Activated T-cell treated with anti-CD3 and anti-CD28 coated beads for 1 hour (primary cell): ENCODE measurements around the gene FCAR.
"Not testable (repeated sequence)": the region's sequence is repeated elsewhere in the genome, so short reads cannot be mapped to it uniquely, and the experiment has no call there.

Source experiments
- DNase-seq: peaks from one replicate; pipeline ENCODE4 v3.0.0-alpha.2; 2020; ENCODE audit warnings: low read depth

FCAR gene

DNA sequence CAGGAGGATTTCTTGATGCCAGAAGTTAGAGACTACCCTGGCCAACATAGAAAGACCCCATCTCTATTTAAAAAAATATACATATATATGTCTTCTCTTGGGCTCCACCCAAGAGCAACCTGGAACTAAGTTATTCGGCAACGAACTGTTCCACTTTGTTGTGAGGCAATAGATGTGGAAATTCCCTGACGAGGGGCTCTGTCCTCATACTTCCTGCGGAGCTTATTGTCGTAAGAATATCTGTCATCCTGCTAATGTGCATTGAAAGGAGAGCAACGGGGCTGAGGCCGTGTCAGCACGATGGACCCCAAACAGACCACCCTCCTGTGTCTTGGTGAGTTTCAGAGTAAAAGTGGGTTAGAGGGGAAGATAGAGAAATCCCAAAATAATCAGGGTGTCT is at the start of gene FCAR:
Gene FCAR (plus strand): TSS at position 246 of the 400 bp plus-strand sequence. CDS start 55 bp downstream, at position 301.
- no peak for DNase-seq

DNA sequence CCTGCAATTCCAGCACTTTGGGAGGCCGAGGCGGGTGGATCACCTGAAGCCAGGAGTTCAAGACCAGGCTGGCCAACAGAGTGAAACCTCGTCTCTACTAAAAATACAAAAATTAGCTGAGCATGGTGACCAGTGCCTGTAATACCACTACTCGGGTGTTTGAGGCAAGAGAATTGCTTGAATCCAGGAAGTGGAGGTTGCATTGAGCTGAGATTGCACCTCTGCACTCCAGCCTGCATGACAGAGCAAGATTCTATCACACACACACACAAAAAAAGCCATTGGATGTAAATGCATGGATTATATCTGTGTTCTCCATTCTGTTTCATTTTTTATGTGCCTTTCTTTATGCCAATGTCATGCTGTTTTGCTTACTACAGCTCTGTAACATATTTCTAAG is 49.6 kb upstream of the FCAR start:
- DNase-seq = not testable (repeated sequence)

DNA sequence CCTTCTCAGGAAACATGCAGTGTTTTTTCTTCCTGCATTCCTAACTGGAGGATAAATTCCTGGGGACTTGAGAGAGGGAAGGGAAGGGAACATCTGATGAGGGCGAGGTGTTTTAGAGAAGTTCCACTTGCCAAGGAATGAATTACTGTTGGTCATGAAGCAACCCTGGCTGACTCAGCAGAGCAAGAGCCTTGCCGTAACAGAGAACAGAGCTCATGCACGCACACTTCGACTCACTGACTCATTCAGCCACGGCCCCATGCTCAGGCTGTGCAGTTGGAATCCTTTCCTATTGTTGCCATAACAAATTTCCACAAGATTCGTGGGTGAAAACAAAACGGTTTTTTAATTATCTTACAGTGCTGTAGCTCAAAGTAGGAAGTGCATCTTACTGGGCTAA is 48.7 kb upstream of the FCAR start:
- not testable (repeated sequence) for DNase-seq

DNA sequence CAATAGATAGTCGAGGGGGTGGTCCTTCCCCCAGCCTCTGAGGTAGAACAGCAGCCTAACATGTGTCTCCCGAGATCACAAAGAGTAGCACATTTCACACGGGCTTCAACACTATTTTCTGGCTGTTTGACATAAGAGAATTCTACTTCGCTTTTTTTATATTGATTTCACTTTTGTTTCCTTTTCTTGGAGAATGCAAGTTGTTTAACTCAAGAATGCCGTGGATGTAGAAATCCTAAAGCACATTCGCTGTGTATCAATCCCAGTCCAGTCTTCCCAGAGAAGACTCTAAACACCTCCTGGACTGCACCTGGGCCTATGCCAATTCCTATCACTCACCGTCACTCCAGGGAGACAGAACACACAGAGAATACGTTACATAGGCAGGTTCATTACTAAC is 46.0 kb upstream of the FCAR start:
- DNase-seq = not testable (repeated sequence)

DNA sequence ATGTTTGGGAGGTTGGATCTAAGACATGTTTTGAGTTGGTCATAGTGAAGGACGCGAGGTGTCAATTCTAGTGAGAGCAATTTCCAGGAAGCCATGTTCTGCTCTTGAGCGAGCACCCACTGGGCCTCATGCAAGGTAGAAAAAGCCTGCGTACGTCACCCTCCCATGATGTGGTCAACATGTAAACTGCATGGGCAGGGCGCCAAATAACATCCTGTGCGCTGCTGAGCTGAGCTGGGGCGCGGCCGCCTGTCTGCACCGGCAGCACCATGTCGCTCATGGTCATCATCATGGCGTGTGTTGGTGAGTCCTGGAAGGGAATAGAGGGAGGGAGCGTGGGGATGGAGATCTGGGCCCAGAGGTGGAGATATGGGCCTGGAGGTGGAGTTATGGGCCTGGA is 41.5 kb upstream of the FCAR start, which contains the start of gene KIR2DS4:
Gene KIR2DS4 (plus strand): TSS at position 181 of the 400 bp plus-strand sequence.
- not testable (repeated sequence) for DNase-seq

DNA sequence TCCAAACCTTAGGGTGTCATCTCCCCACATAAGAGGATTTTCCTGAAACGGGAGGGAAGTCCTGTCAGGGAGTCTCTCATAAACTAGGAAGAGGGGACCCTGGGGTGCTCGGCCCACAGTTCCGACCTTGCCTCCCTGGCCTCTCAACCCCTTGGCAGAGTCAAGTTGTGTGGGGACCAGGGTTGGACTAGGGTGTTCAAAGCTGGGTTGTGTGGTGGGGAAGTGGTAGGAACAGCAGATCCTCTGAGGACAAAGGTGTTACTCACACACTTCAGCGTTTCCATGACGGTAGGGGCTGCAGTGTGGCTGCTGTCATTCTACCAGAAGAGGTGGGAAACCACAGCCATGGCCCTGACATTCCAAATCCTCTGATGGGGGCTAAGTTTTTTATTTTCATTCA is 38.9 kb upstream of the FCAR start:
- DNase-seq = not testable (repeated sequence)

DNA sequence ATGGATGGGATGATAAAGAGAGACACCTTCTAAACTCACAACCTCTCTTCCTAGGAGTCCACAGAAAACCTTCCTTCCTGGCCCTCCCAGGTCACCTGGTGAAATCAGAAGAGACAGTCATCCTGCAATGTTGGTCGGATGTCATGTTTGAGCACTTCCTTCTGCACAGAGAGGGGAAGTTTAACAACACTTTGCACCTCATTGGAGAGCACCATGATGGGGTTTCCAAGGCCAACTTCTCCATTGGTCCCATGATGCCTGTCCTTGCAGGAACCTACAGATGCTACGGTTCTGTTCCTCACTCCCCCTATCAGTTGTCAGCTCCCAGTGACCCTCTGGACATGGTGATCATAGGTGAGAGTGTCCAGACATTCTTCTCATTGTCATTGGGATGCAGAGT is 36.5 kb upstream of the FCAR start:
- not testable (repeated sequence) for DNase-seq

DNA sequence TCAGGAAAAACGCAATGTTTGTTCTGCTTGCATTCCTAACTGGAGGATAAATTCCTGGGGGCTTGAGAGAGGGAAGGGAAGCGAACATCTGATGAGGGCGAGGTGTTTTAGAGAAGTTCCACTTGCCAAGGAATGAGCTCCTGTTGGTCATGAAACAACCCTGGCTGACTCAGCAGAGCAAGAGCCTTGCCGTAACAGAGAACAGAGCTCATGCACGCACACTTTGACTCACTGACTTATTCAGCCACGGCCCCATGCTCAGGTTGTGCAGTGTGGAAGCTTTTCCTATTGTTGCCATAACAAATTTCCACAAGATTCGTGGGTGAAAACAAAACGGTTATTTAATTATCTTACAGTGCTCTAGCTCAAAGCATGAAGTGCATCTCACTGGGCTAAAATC is 30.9 kb upstream of the FCAR start:
- not testable (repeated sequence) for DNase-seq

DNA sequence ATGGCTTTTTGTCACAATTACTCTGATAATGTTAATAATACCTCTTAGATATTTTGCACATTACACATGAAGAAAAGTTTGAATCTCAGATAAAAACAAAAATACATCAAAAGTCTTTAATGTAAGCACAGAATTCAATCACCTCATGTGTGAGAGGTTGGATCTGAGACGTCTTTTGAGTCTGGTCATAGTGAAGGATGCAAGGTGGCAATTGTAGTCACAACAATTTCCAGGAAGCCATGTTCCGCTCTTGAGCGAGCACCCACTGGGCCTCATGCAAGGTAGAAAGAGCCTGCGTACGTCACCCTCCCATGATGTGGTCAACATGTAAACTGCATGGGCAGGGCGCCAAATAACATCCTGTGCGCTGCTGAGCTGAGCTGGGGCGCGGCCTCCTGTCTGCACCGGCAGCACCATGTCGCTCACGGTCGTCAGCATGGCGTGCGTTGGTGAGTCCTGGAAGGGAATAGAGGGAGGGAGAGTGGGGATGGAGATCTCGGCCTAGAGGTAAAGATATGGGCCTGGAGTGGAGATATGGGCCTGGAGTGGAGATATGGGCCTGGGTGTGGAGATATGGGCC is 23.9 kb upstream of the FCAR start, which contains the start of gene KIR3DL2:
Gene KIR3DL2 (plus strand): TSS at position 383 of the 580 bp plus-strand sequence. CDS start 33 bp downstream, at position 416.
- not testable (repeated sequence) for DNase-seq

DNA sequence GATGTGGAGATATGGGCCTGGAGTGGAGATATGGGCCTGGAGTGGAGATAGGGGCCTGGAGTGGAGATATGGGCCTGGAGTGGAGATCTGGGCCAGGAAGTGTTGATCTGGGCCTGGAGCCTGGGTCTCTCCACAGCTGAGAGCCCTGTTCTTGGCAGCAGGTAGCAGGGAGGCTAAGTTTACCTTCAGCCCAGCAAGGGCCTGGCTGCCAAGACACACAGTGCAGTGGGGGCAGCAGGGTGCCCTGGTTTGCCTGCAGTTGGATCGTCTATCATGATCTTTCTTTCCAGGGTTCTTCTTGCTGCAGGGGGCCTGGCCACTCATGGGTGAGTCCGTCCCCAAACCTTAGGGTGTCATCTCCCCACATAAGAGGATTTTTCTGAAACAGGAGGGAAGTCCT is 23.1 kb upstream of the FCAR start:
- no peak for DNase-seq

DNA sequence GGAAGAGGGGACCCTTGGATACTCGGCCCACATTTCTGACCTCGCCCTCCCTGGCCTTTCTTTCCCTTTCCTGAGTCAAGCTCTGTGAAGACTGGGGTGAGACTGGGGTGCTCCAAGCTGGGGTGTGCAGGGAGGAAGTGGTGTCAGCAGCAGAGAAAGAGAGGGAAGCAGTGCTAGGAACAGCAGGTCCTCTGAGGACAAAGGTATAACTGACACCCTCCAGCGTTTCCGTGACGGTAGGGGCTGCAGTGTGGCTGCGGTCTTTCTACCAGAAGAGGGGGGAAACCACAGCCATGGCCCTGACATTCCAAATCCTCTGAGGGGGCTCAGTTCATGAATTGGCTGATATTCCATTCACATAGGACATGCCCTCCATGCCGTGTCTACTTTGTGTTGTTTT is 22.7 kb upstream of the FCAR start:
- DNase-seq = no peak

DNA sequence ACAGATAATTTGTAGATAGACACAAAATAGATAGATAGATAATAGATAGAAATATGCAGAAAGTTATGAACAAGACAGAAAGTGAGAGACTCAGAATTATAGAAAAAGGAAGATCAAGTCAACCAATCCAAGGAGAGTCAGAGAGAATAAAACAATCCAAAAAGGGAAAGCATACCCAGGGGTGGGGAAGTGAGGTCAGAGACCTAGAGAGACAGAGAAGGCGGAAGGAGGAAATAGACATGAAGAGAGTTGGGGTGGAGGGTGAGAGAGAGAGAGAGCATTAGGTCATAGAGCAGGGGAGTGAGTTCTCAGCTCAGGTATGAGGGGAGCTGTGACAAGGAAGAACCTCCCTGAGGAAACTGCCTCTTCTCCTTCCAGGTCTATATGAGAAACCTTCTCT is 18.8 kb upstream of the FCAR start:
- not testable (repeated sequence) for DNase-seq

DNA sequence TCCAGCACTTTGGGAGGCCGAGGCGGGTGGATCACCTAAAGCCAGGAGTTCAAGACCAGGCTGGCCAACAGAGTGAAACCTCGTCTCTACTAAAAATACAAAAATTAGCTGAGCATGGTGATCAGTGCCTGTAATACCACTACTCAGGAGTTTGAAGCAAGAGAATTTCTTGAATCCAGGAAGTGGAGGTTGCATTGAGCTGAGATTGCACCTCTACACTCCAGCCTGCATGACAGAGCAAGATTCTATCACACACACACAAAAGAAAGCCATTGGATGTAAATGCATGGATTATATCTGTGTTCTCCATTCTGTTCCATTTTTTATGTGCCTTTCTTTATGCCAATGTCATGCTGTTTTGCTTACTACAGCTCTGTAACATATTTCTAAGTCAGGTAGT is 15.6 kb upstream of the FCAR start:
- DNase-seq = not testable (repeated sequence)

DNA sequence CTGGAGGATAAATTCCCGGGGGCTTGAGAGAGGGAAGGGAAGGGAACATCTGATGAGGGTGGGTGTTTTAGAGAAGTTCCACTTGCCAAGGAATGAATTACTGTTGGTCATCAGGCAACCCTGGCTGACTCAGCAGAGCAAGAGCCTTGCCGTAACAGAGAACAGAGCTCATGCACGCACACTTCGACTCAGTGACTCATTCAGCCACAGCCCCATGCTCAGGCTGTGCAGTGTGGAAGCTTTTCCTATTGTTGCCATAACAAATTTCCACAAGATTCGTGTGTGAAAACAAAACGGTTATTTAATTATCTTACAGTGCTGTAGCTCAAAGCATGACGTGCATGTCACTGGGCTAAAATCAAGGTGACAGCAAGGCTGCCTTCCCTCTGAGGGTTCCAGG is 14.6 kb upstream of the FCAR start:
- DNase-seq = not testable (repeated sequence)

DNA sequence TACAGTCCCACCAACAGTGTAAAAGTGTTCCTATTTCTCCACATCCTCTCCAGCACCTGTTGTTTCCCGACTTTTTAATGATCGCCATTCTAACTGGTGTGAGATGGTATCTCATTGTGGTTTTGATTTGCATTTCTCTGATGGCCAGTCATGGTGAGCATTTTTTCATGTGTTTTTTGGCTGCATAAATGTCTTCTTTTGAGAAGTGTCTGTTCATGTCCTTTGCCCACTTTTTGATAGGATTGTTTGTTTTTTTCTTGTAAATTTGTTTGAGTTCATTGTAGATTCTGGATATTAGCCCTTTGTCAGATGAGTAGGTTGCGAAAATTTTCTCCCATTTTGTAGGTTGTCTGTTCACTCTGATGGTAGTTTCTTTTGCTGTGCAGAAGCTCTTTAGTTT is 10.6 kb upstream of the FCAR start:
- not testable (repeated sequence) for DNase-seq

DNA sequence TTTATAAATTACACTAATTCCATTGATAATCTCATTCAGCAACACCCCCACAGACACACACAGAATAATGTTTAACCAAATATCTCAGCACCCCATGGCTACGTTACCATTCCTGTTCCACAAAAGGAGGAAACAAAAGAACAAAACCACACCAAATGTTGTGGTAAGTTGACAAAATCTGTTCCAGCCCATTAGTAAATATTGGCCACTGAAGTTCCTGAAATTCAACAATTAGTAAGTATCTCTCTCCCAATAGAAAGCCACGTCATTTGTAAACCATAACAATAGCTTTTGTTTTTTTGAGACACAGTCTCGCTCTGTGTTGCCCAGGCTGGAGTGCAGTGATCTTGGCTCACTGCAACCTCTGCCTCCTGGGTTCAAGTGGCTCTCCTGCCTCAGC is 2.3 kb upstream of the FCAR start:
- no peak for DNase-seq

DNA sequence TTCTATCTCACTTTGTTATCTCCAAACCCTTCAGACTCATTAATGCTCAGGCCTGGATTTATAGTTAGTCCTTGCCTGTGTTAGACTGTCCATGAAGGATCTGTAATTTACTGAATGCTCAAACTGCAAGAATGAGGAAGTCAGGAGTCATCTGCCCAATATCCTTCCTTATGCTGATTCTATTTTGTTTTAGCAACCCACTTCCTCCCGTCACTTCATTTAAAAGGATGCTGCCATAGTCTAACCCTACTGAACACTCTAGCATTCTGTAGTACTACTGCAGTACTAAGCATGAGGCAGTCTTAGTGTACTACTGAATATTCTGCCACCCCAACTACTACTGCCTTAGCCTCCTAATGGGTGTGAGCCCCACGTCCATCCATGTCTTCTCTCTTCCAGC is 1.5 kb downstream of the FCAR start:
- DNase-seq = no peak

DNA sequence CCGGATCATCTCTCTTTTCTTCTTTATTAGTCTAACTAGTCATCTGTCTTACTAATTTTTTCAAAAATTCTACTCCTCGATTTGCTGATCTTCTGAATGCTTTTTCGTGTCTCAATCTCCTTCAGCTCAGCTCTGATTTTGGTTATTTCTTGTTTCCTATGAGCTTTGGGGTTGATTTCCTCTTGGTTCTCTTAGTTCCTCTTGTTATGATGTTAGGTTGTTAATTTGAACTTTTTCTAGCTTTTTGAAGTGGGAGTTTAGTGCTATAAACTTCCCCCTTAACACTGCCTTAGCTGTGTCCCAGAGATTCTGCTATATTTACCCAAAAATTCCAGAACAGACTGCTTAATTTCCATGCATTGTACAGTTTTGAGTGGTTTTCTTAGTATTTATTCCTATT is 3.4 kb downstream of the FCAR start:
- DNase-seq = no peak

DNA sequence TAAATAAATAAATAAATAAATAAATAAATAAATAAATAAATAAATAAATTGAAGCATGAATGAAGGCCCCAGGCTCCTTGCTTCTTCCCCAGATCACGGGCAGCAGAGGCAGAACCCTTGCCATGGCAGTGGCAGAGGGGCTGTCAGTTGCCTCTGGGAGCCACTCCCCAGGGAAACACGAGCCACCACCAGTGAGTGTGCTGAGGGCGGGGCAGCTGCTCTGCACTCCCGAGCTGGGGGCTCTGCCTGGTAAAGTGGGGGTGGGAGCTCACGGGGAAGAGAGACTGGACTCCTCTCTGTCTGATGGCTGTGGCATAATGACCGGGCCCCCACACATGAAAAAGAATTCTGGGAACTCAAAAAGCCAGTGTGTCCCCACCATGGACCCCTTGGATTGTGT is 7.8 kb downstream of the FCAR start:
- DNase-seq = no peak

DNA sequence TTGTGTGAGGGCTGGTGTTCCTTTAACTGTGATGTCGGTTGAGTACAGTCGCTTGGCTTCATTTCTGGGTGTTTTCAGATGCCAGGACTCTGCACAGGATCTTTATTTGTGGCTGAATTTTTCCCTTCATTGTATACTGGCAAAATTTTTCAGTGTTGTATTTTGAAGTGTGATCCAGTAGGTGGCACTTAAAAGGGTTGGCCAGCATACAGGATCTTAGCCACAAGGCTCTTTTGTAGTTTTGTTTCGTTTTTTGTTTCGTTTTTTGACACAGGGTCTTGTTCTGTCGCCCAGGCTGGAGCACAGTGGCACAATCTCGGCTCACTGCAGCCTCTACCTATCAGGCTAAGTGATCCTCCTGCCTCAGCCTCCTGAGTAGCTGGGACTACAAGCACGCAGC is 8.7 kb downstream of the FCAR start:
- DNase-seq = no peak

DNA sequence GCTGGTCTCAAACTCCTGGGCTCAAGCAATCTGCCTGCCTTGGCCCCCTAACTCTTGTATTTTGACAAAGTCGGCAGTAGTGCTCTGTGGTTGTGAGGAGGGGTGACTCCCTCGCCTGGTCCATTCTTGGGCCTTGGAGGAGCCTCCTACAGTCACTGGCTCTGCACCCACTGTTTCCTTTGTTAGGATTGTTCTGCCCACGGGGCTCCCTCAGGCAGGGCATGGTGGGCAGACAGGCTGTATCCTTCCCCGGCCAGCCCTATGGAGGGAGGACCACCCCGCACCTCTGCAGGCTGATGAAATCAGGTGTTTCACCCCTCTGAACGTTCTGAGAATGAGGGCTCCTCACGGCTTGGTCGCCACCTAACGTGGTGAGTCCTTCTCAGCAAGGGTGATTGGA is 9.2 kb downstream of the FCAR start:
- DNase-seq = no peak

DNA sequence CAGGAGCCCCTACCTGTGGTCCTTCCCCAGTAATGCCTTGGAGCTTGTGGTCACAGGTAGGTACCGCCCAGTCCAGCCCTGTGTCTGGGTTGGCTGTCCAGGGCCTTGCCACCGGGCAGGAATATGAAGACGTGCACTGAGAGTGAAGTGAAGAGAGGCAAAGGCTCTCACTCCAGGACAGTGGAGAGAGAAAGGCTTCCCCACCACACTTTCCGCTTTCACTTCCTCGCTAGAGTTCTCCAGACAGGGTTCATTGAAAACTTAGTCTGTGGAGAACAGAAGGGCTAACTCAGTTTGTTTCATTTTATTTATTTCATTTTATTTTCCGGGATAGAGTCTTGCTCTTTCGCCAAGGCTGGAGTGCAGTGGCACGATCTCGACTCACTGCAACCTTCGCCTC is 14.2 kb downstream of the FCAR start:
- DNase-seq = no peak

DNA sequence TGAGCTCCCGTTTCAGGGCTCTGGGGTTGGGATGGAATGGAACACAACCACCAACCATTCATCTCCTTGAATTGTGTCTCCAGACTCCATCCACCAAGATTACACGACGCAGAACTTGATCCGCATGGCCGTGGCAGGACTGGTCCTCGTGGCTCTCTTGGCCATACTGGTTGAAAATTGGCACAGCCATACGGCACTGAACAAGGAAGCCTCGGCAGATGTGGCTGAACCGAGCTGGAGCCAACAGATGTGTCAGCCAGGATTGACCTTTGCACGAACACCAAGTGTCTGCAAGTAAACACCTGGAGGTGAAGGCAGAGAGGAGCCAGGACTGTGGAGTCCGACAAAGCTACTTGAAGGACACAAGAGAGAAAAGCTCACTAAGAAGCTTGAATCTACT is 15.5 kb downstream of the FCAR start:
- DNase-seq = no peak

DNA sequence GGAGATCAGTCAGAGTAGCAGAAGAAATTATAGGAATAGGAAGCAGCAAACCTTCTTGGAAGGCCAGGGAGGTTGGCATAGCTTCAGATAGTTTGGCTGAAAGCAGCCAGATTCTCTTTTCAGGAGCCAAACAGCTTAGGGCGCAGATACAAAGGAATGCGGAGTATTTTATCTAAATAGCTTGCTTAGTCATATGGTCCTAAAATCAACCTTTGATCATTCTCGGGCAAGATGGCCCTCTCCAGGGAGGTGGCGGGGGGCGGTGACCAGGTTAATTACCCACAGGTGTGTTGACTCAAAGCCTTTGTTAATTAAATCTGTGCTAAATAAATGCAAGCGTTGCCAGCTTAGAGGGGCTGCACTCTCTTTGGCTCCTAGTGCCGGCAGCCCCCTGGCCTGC is 19.4 kb downstream of the FCAR start:
- DNase-seq = no peak
